ACC112 (cell line): ENCODE data around the gene SEMA3G.

Source experiments
- H2AFZ ChIP-seq: fragments of 200-600 bp; sonication (generic); one replicate; pipeline ENCODE4 v1.6.0; 2017; ENCODE audit warnings: antibody characterized with exemption, low read length; ENCODE audit not compliant: unreplicated experiment
- H3K27ac ChIP-seq: fragments of 200-600 bp; sonication (generic); 2 replicates; pipeline ENCODE4 v1.5.1; 2014; ENCODE audit warnings: low read depth, mild to moderate bottlenecking, antibody characterized with exemption, low read length, moderate library complexity
- H3K27me3 ChIP-seq: fragments of 200-600 bp; sonication (generic); 2 replicates; pipeline ENCODE4 v1.6.1; 2014; ENCODE audit warnings: mild to moderate bottlenecking, antibody characterized with exemption, low read length, moderate library complexity, mixed read lengths; ENCODE audit not compliant: insufficient read depth
- H3K36me3 ChIP-seq: fragments of 200-600 bp; sonication (generic); 2 replicates; pipeline ENCODE4 v1.6.1; 2016; ENCODE audit warnings: mild to moderate bottlenecking, antibody characterized with exemption, low read length, moderate library complexity, mixed read lengths; ENCODE audit not compliant: insufficient read depth
- H3K4me1 ChIP-seq: fragments of 200-600 bp; sonication (generic); one replicate; pipeline ENCODE4 v1.6.1; 2016; ENCODE audit warnings: low read length, mixed read lengths; ENCODE audit not compliant: insufficient read depth, unreplicated experiment, control insufficient read depth
- H3K4me3 ChIP-seq: fragments of 200-600 bp; sonication (generic); 2 replicates; pipeline ENCODE4 v1.5.1; 2014; ENCODE audit warnings: mild to moderate bottlenecking, low read depth, low read length
- H3K79me2 ChIP-seq: fragments of 200-600 bp; sonication (generic); one replicate; pipeline ENCODE4 v1.6.0; 2016; ENCODE audit warnings: low read length; ENCODE audit not compliant: control insufficient read depth, unreplicated experiment, insufficient read depth

SEMA3G gene

DNA sequence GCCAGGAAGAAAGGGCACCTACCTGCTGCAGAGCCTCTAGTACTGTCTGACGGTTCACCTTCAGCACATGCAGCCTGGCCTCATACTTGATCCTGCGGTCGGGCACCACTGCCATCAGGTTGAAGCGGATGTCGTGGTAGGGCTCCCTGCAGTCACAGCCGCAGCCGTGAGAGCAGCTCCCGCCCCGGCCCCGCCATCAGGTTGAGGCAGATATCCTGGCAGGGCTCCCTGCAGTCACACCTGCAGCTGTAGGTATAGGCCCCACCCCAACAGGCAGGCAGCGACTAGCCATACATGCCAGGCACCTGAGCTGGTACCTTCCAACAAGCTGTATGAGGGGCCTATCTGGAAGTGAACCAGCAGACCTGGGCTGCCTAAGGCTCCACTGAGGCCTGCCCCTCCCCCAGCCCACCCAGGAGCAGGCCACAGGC lies 38.7 kb downstream of the SEMA3G start:
- Histone ChIP-seq H3K27ac (no peak overlapping the region), H3K4me3 (no peak overlapping the region), H3K27me3 (no peaks in the 10 kb centered on the region), H3K36me3 (peaks cover 20% of the 10 kb centered on the region; the same call in 1 of the 2 replicates), H2AFZ (no peak overlapping the region), H3K4me1 (peaks cover 9% of the 10 kb centered on the region), H3K79me2 (peaks cover 20% of the 10 kb centered on the region)

DNA sequence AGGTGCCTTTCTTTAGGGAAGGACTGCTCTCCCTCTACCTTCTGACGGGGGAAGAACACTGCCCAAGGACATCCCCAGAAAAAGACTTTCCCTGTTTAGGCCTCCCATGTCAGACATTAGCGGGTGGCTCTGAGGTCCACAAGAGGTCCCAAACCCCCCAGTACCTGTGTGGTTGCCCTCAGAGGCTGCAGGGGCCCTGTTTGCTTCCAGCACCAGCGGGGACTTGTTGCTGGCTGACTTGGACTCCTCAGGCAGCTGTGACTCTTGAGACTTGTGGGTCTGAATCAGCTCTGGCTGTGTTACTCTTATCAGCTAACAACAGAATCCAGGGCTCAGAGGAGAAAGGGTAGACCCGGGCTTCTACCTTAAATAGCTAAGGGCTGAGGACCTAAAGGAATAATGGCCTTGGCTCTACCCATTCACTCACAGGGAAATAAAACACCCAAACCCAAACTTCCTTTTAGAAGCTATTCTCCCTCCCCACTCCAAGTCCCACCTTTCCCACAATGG lies 39.2 kb downstream of the SEMA3G start:
- Histone ChIP-seq H3K36me3 (peaks cover 20% of the 10 kb centered on the region; the same call in 1 of the 2 replicates), H3K4me1 (peaks cover 9% of the 10 kb centered on the region), H3K4me3 (no peak overlapping the region), H3K27ac (no peak overlapping the region), H3K79me2 (peaks cover 20% of the 10 kb centered on the region), H2AFZ (no peak overlapping the region), H3K27me3 (no peaks in the 10 kb centered on the region)

DNA sequence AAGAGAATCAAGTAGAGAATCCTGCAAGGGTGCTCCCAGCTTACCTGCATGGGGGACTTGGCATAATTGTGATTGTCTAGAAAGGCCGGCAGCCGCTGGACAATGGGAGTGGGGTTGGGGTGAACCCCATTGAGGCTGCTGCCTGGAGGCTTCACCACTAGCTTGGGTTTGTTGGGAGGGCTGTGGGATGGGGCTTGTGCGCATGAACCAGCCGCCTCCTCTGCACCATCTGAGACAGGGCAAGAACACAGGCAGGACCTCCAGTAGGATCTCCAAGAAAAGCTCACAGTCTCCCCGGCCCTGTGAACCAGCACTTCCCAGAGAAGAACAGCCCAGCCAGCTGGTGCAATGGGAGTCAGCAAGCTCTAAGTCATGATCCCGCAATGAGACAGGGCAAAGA lies 39.8 kb downstream of the SEMA3G start:
- Histone ChIP-seq H3K4me3 (no peak overlapping the region), H3K27me3 (no peaks in the 10 kb centered on the region), H3K27ac (no peak overlapping the region), H3K36me3 (peaks cover 20% of the 10 kb centered on the region; the same call in 1 of the 2 replicates), H2AFZ (no peak overlapping the region), H3K4me1 (peaks cover 9% of the 10 kb centered on the region), H3K79me2 (peaks cover 20% of the 10 kb centered on the region)

DNA sequence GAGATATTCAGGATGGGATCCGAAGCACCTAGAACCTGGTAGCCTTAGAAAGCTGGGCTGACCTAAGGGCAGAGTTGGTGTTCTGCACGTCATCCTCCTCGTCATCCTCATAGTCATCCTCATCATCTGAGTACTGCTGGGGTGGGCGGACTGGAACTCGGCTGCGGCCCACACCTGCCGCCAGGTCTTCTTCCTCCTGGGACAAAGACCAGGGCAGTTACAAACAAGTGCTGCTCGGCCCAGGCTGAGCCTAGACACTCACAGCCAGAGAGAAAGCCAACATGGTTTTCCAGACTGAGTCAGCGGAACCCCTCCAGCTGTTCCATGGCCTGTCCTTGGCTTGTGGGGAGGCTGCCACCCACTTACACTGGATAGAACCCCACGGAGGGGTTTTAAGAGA lies 40.5 kb downstream of the SEMA3G start:
- Histone ChIP-seq H3K36me3 (peaks cover 20% of the 10 kb centered on the region; the same call in 1 of the 2 replicates), H3K4me1 (peaks cover 9% of the 10 kb centered on the region), H3K4me3 (no peak overlapping the region), H3K27me3 (no peaks in the 10 kb centered on the region), H3K79me2 (peaks cover 17% of the 10 kb centered on the region), H3K27ac (no peak overlapping the region), H2AFZ (no peak overlapping the region)

DNA sequence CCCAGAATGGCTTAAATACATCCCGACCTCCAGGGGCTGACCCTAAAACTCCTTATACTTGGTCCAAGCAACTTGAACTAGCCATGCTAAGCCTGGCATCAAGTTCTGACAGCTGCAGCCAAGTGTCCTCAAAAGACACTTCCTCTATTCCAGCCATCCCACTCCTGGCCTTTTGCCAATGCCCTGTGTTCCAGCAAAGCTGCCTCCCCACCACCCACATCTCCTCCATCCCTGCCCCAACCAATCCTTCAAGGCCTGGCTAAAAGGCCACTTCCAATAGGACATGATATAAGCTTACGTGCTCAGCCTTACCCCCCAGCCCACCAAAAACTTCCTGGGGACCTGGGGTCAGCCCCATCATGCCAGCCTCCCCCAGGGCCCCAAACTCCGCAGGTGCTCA lies 40.9 kb downstream of the SEMA3G start:
- Histone ChIP-seq H3K27ac (no peak overlapping the region), H2AFZ (no peak overlapping the region), H3K4me3 (no peak overlapping the region), H3K36me3 (peaks cover 20% of the 10 kb centered on the region; the same call in 1 of the 2 replicates), H3K79me2 (peaks cover 12% of the 10 kb centered on the region), H3K27me3 (no peaks in the 10 kb centered on the region), H3K4me1 (peaks cover 8% of the 10 kb centered on the region)

DNA sequence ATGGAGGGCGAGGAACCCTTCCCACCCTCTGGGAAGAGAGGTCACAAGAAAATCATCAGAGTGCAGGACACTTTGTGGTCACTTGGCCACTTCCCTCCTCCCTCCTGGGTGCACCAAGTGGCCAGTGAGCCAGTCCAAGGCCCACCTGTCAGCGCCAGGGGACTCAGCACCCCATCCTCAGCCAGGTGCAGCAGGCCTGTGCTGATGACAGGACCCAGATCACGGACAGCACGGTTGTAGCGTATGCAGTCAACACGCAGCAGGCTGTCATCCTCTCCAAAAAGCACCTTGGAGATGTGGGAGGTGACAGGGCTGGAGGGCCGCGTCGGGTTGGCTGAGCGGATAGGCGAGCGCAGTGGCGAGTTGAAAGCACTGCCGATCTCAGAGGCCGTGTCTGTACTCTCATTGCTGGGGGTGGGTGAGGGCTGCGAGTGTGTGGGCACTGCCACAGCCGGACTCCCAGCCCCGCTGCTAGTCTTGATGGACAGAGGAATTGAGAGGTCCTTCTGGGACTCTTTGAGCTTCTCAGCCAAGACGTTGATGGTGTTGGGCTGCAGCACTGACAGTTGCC lies 41.5 kb downstream of the SEMA3G start:
- H2AFZ ChIP-seq, result no peak overlapping the region
- peaks cover 6% of the 10 kb centered on the region for H3K79me2 ChIP-seq
- peaks cover 2% of the 10 kb centered on the region for H3K4me1 ChIP-seq
- peaks cover 20% of the 10 kb centered on the region; the same call in 1 of the 2 replicates for H3K36me3 ChIP-seq
- no peaks in the 10 kb centered on the region for H3K27me3 ChIP-seq
- H3K4me3 ChIP-seq, result no peak overlapping the region
- no peak overlapping the region for H3K27ac ChIP-seq

DNA sequence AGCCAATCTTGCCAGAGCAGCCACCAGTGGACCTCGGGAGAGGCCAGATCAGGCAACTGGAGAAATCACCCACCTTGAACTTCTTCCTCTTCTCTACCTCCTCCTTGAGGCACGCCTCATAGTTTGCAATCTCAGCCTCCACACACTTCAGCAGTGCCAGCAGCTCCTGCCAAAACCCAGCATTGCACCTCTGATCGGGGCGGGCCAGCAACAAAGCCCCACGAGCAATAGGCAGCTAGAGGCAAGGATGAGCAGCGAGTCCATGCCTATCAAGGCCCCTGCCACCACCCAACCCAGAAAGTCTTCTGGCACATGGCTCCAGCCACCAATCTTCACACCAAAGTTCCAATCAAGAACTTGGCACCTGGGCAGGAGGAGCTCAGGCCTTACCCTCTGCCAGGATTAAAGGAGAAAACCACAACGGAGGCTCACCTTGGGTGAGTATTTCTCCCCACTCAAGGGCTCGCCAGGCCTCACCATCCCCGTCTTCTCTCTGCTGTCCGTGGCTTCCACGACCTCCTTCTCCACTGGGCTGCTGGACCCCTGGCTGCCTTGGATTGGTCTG lies 42.1 kb downstream of the SEMA3G start:
- peaks cover 17% of the 10 kb centered on the region; the same call in 1 of the 2 replicates for H3K36me3 ChIP-seq
- no peak overlapping the region for H3K4me3 ChIP-seq
- H2AFZ ChIP-seq, result no peak overlapping the region
- H3K79me2 ChIP-seq, result peaks cover under 1% of the 10 kb centered on the region
- no peaks in the 10 kb centered on the region for H3K4me1 ChIP-seq
- no peak overlapping the region for H3K27ac ChIP-seq
- H3K27me3 ChIP-seq, result no peaks in the 10 kb centered on the region

DNA sequence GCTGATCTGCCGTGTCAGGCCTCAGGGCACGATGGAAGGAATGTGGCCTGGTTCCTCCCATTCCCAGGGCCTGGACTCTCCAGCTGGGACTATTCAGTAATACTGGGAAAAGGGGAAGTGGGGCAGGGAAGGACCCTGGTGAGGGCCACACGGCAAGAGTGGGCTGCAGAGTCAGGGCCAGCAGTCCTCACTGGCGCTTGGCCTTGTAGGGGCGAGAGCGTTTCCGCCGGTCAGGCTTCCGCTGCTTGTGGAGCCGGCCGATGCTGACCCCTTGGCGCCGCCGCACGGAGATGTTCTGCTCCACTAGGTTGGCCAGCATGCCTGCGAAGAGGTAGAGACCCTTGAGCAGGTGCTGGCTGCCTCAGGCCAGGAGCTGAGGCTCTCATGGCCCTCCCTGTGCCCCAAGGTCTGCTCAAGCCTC lies 42.8 kb downstream of the SEMA3G start:
- peaks cover 15% of the 10 kb centered on the region; the same call in 1 of the 2 replicates for H3K36me3 ChIP-seq
- no peak overlapping the region for H3K27ac ChIP-seq
- H2AFZ ChIP-seq, result no peak overlapping the region
- no peaks in the 10 kb centered on the region for H3K4me1 ChIP-seq
- H3K27me3 ChIP-seq, result no peaks in the 10 kb centered on the region
- no peak overlapping the region for H3K4me3 ChIP-seq
- H3K79me2 ChIP-seq, result no peaks in the 10 kb centered on the region

DNA sequence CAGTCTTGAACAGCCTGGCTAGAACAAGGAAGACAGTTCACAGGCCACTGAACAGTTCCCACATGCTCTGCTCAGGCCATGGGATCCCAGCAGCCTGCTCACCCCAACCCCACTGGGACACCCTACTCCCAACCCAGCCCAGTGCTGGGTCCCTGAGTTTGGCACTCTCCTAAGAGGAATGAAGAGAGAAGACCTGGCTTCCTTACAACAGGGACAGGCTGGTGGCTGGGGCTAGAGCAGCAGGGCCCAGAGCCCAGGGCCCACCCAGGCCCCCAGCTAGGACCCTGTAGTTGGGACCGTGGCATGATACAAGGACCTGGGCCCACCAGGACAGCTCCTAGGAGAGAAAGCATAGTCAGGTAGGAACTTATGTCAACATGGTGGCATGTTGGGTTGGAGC lies 43.4 kb downstream of the SEMA3G start:
- Histone ChIP-seq H2AFZ (no peak overlapping the region), H3K4me3 (no peak overlapping the region), H3K79me2 (no peaks in the 10 kb centered on the region), H3K27ac (no peak overlapping the region), H3K4me1 (no peaks in the 10 kb centered on the region), H3K27me3 (no peaks in the 10 kb centered on the region), H3K36me3 (peaks cover 15% of the 10 kb centered on the region; the same call in 1 of the 2 replicates)

DNA sequence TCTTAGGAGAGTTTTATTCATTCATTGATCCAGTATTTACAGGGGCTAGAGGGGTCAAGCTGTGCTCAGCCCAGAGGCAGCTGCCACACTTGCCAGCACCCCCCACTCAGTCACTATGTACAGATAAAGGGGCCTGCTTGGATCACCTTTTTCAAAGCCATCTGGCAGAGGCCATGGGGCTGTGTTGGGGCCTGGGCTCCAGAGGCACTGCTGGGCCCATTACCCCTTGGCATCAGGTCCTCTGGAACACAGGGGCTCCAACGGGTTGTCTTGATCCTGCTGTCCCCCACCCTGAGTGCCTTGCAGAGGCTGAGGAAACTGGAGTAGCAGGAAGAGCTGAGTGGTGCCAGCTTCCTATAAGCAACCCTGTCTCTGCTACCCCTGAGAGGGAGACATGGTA lies 43.9 kb downstream of the SEMA3G start:
- Histone ChIP-seq H3K27me3 (no peaks in the 10 kb centered on the region), H3K79me2 (no peaks in the 10 kb centered on the region), H3K4me3 (no peak overlapping the region), H3K27ac (no peak overlapping the region), H2AFZ (no peak overlapping the region), H3K36me3 (peaks cover 15% of the 10 kb centered on the region; the same call in 1 of the 2 replicates), H3K4me1 (no peaks in the 10 kb centered on the region)

DNA sequence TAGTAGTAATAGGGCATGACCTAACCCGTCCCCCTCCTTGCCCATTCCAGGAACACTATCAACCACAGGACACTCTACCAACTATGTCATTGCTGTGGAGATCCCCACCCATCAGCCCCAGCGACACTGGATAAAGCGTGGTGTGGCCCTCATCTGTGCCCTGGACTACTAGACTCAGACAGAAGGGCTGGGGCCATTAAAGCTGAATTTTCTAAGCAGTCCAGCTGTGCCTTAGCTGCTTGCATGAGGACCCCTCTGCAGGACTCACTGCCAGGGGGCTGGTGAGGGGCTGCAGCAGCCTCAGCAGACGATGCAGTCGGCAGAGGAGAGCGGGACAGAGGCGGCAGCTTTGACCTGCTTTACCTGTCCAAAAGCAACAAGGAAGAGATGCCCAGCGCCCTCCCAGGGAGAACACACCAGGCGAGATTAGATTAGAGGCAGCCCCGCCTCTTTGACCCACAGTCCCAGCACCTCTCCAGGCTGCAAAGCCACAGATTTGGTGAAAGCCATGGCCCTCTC lies 44.6 kb downstream of the SEMA3G start:
- no peaks in the 10 kb centered on the region for H3K79me2 ChIP-seq
- H3K36me3 ChIP-seq, result 0 out of 2 replicates have a peak, but pooled peaks cover 10% of the 10 kb centered on the region
- H3K27me3 ChIP-seq, result no peaks in the 10 kb centered on the region
- H3K4me3 ChIP-seq, result no peak overlapping the region
- H3K27ac ChIP-seq, result no peak overlapping the region
- H2AFZ ChIP-seq, result no peak overlapping the region
- H3K4me1 ChIP-seq, result no peaks in the 10 kb centered on the region
